Lung (tissue), 12 donors: Measurements from ENCODE around the gene FIZ1. TPM values are rescaled to one million over a fixed set of nuclear protein-coding genes. Genes with fewer than 3 reads are reported as not detected.

Experiments used
- ATAC-seq: fragments of 200-7000 bp; cut with Tn5 transposase; one replicate; pipeline ENCODE4 v1.9.1; 2020; ENCODE audit warnings: moderate number of reproducible peaks; ENCODE audit not compliant: insufficient read depth, low FRiP score
- DNase-seq, 3 donors: peaks; one replicate each; pipeline ENCODE4 v3.0.0-alpha.2; 2013 to 2017
- H3K27ac ChIP-seq, 2 donors: one replicate each; pipeline ENCODE4 v1.5.1; 2013; ENCODE audit warnings: mild to moderate bottlenecking in 2 of 2, moderate library complexity in 2 of 2, control low read depth in 1 of 2, inconsistent platforms in 1 of 2, low read depth in 1 of 2, low read length in 1 of 2
- H3K27me3 ChIP-seq, 3 donors: one replicate each; pipeline ENCODE4 v1.5.1; 2013; ENCODE audit warnings: low read length in 2 of 3; ENCODE audit not compliant: control insufficient read depth in 3 of 3, insufficient read depth in 3 of 3
- H3K36me3 ChIP-seq, 4 donors: one replicate each; pipeline ENCODE4 v1.5.1; 2013; ENCODE audit warnings: low read length in 4 of 4, mild to moderate bottlenecking in 1 of 4, moderate library complexity in 1 of 4; ENCODE audit not compliant: control insufficient read depth in 4 of 4, insufficient read depth in 4 of 4
- H3K4me1 ChIP-seq, 5 donors: one replicate each; pipeline ENCODE4 v1.5.1; 2013; ENCODE audit warnings: low read length in 5 of 5, mild to moderate bottlenecking in 2 of 5, moderate library complexity in 1 of 5; ENCODE audit not compliant: control insufficient read depth in 5 of 5, insufficient read depth in 5 of 5
- H3K4me3 ChIP-seq: one replicate; pipeline ENCODE4 v1.5.1; 2013; ENCODE audit warnings: mild to moderate bottlenecking, control low read depth, moderate library complexity
- H3K9ac ChIP-seq, 2 donors: one replicate each; pipeline ENCODE4 v1.5.1; 2013; ENCODE audit warnings: low read length in 2 of 2, control low read depth in 1 of 2; ENCODE audit not compliant: insufficient read depth in 1 of 2
- H3K9me3 ChIP-seq, 4 donors: one replicate each; pipeline ENCODE4 v1.5.1; 2013; ENCODE audit warnings: low read length in 3 of 4, mild to moderate bottlenecking in 1 of 4, moderate library complexity in 1 of 4; ENCODE audit not compliant: control insufficient read depth in 4 of 4, insufficient read depth in 3 of 4
- WGBS, 2 donors: extraction: QIAGEN DNeasy Blood & Tissue Kit; methylation state at CpG; one replicate each; pipeline ENCODE4 v1.1.7; 2013; 5-methylcytosine and 5-hydroxymethylcytosine counted together
- polyA plus RNA-seq, 2 donors: library from polyadenylated mRNA; stranded (reverse); fragments of 200-250 nt; gene quantifications; one replicate each; pipeline ENCODE4 v1.2.1, GENCODE V29; 2013
- total RNA-seq, 2 donors: library from RNA; depleted of rRNA in 1 of 2; stranded (reverse); fragments of >200 nt in 1 of 2; gene quantifications; one replicate each; pipeline ENCODE4 v1.2.1, GENCODE V29; 2014 to 2021
- TF ChIP-seq, protein P1 (sequence below): IDR thresholded peaks from 2 replicates; pipeline ENCODE4 v1.5.1; 2012; ENCODE audit warnings: mild to moderate bottlenecking; ENCODE audit errors: control extremely low read depth, extremely low read depth
- donor health status: control.
- donor health status: control.
- donor health status: Bipolar disorder and iron deficiency.
- donor health status: healthy.
- donor health status: DM: yes; HTN: yes; CAD: no.

Gene FIZ1
- total and polyA plus RNA-seq, 4 donors, result 5.6 to 17.6 (median 9.9) TPM

DNA sequence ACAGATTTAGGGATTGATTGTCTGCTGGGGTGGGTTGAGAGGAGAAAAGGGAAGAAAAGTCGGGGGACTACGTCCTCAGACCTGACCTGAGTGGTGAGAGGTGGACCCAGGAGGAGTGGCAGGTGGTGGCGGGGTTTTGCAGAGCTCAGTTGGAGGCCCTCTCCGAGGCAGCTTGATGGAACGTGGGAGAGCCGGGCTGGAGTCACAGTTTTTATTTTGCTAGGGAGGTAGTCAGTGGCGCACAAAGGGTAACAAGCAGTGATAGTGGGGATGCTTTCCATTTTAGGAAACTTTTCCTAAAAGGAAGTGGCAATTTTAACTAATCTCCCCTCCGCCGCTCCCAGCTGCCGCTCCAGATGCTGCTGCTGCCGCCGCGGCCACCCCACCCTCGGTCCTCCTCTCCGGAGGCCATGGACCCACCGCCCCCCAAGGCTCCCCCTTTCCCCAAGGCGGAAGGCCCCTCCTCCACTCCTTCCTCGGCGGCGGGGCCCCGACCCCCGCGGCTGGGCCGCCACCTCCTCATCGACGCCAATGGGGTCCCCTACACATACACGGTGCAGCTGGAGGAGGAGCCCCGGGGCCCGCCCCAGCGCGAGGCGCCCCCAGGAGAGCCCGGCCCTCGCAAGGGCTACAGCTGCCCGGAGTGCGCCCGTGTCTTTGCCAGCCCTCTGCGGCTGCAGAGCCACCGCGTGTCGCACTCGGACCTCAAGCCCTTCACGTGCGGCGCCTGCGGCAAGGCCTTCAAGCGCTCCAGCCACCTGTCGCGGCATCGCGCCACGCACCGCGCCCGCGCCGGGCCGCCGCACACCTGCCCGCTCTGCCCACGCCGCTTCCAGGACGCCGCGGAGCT is 43.1 kb upstream of the FIZ1 start:
- Histone ChIP-seq H3K36me3 (peaks cover 0 to 12% (median 3%) of the 10 kb centered on the region in 4 donors), H3K4me1 (peaks cover 6 to 33% (median 17%) of the 10 kb centered on the region in 5 donors), H3K9me3 (no peaks in the 10 kb centered on the region), H3K27ac (peak overlapping the region in 1 of 2 donors; percentile 83), H3K9ac (no peak overlapping the region), H3K4me3 (peak overlapping the region; percentile 26), H3K27me3 (no peaks in the 10 kb centered on the region)
- ATAC-seq (no peak), DNase-seq (no peak)
- WGBS, 2 donors, result 3% methylated on average over 38 to 65 of the region's 65 CpGs
- TF ChIP-seq, protein P1, sequence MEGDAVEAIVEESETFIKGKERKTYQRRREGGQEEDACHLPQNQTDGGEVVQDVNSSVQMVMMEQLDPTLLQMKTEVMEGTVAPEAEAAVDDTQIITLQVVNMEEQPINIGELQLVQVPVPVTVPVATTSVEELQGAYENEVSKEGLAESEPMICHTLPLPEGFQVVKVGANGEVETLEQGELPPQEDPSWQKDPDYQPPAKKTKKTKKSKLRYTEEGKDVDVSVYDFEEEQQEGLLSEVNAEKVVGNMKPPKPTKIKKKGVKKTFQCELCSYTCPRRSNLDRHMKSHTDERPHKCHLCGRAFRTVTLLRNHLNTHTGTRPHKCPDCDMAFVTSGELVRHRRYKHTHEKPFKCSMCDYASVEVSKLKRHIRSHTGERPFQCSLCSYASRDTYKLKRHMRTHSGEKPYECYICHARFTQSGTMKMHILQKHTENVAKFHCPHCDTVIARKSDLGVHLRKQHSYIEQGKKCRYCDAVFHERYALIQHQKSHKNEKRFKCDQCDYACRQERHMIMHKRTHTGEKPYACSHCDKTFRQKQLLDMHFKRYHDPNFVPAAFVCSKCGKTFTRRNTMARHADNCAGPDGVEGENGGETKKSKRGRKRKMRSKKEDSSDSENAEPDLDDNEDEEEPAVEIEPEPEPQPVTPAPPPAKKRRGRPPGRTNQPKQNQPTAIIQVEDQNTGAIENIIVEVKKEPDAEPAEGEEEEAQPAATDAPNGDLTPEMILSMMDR, result no peak

DNA sequence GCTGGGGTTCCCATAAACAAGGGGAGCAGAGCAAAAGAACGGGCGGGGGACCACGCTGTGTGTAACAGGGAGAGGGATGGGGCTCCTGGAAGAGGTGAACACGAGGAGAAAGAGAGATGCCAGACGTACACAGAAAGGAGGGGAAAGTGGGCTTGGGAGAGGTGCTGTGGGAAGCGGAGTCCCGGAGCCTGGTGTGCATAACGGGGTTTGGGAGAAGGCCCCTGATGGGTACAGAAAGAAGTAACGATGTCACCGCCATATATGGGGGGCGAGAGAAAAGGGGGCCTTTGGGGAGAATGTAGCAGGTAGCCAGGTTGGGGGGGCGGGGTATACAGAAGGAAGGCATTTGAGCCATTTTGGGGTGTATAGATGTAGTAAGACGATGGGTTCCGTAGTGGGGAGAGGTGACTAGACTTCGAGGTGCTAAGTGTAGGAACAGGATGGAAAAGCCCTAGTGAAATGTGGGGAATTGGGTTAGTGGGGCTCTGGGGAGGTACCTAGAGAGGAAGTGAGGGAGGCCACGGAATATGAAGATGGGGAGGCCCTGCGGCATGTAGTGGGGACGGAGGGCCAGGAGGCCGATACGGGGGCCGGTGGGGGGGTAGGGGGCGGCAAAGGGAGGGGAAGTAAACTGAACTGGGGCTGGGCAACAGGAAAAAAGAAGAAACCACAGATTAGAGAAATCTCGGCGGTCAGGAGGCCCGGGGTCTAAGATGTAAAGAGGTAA is 42.3 kb upstream of the FIZ1 start:
- 0 to 1% methylated on average over 25 of the region's 25 CpGs for WGBS, 2 donors
- no peak for ATAC-seq

DNA sequence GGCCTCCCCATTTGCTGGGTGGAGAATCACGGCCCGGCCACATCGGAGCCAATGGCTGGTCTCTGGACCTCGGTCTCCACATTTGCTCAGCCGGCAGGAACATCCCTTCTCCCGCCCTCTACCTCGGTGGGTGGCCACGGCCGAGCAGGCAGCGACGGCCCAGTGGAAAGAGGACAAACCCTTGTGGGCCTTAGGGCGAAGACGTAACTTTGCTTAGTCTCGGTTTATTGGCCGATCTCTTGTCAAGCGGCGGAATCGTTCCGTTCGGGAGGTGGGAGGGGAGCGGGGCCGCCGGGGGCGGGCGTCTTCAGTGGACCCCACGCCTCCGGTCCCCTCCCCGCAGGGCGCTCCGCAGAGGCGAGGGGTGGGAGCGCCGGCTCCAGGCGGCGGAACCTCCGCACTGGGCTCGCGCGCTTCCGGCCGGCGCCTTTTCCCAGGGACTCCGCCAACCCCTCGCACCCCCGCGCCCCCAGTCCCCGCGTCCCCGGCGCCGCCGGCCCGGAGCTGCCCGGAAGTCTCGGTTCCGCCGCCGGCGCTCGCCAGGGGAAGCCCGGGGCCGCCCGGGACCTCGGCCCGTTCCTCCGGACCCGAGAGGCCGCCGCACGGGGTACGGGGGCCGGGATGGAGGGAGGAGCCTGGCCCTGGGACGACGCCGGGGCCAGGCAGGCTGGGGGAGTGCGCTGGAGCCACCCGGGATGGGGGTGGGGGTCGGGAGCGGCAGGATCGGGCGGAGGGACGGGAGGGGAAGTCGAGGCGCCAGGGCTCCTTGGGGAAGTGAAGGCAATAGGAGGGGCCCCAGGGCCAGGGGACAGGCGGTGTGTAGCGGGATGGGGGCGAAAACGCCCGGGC is 41.5 kb upstream of the FIZ1 start, which contains the start of gene ZNF580:
TSS of gene ZNF580 (plus strand) at position 426 of the 849 bp plus-strand sequence. CDS start 1,507 bp downstream, outside the sequence.
- peak; percentile 64 for ATAC-seq
- Histone ChIP-seq H3K9me3 (no peaks in the 10 kb centered on the region), H3K4me3 (peak within 1 kb of the TSS; percentile 59), H3K4me1 (peaks cover 14 to 34% (median 20%) of the 10 kb centered on the region in 5 donors), H3K36me3 (peaks cover 0 to 14% (median 4%) of the 10 kb centered on the region in 4 donors), H3K27ac (peak within 1 kb of the TSS; percentile 85 to 90), H3K9ac (peak within 1 kb of the TSS; percentile 37 to 55), H3K27me3 (no peaks in the 10 kb centered on the region)
- TF ChIP-seq, protein P1, result no peak
- WGBS, 2 donors, result 1% methylated on average over 84 to 89 of the region's 89 CpGs
- peak; percentile 76 to 83 (median 83) for DNase-seq

More for the DNA sequence above, 42.3 kb upstream of the FIZ1 start:
- peaks cover 0 to 13% (median 3%) of the 10 kb centered on the region in 4 donors for H3K36me3 ChIP-seq
- H3K9me3 ChIP-seq, result no peaks in the 10 kb centered on the region
- peaks cover 7 to 29% (median 17%) of the 10 kb centered on the region in 5 donors for H3K4me1 ChIP-seq
- TF ChIP-seq, protein P1, result no peak
- peak overlapping the region; percentile 76 to 90 for H3K27ac ChIP-seq
- peak overlapping the region; percentile 59 for H3K4me3 ChIP-seq
- peak overlapping the region; percentile 37 to 55 for H3K9ac ChIP-seq
- DNase-seq, result peak in 1 of 3 donors; percentile 15
- no peaks in the 10 kb centered on the region for H3K27me3 ChIP-seq
